Measurements from ENCODE around the gene OPCML. TPM values are rescaled to one million over a fixed set of nuclear protein-coding genes. Genes with fewer than 3 reads are reported as not detected.

OPCML gene
- polyA plus RNA-seq, 1 donor (not counting 4 experiments of a cell fraction or from before 2014, with no cell fraction given) = 0.04 TPM

GRCh38 chr11:132894606-132895005 is 637.7 kb downstream of the OPCML start:
- FAIRE-seq = no peak
- TF ChIP-seq, protein P1, sequence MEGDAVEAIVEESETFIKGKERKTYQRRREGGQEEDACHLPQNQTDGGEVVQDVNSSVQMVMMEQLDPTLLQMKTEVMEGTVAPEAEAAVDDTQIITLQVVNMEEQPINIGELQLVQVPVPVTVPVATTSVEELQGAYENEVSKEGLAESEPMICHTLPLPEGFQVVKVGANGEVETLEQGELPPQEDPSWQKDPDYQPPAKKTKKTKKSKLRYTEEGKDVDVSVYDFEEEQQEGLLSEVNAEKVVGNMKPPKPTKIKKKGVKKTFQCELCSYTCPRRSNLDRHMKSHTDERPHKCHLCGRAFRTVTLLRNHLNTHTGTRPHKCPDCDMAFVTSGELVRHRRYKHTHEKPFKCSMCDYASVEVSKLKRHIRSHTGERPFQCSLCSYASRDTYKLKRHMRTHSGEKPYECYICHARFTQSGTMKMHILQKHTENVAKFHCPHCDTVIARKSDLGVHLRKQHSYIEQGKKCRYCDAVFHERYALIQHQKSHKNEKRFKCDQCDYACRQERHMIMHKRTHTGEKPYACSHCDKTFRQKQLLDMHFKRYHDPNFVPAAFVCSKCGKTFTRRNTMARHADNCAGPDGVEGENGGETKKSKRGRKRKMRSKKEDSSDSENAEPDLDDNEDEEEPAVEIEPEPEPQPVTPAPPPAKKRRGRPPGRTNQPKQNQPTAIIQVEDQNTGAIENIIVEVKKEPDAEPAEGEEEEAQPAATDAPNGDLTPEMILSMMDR (optimal IDR thresholded peaks at IDR 0.05 in 1 of 3, IDR thresholded peaks at IDR 0.05 in 1 of 3, conservative IDR thresholded peaks at IDR 0.05 in 1 of 3; ENCODE audit: extremely low read depth in 1 of 3, insufficient read depth in 2 of 3, low read length in 3 of 3) = no peak
- TF ChIP-seq EZH2 (IDR thresholded peaks at IDR 0.05; ENCODE audit: low read length) = no peak
- H3K4me2 ChIP-seq (ENCODE audit: control insufficient read depth, extremely low read depth, insufficient read depth, low read depth, low read length) = no peak overlapping the region
- dilution Hi-C loops (cut with MboI; ENCODE audit: extremely low pct_ligation_motif_present, low sequenced_read_pairs) = no loop called here
- no peaks in the 10 kb centered on the region for H3K9me1 ChIP-seq (ENCODE audit: control insufficient read depth, extremely low read depth, insufficient read depth, low read length)
- H3K27ac ChIP-seq (ENCODE audit: control insufficient read depth, insufficient read depth, low read length) = no peak overlapping the region
- no peaks in the 10 kb centered on the region for H4K20me1 ChIP-seq (ENCODE audit: control insufficient read depth, extremely low read depth, insufficient read depth, low read length)
- DNase-seq (ENCODE audit: low read depth, low spot score) = no peak
- no peak overlapping the region for H3K4me3 ChIP-seq (ENCODE audit: control insufficient read depth in 2 of 3, extremely low read depth in 1 of 3, insufficient read depth in 2 of 3, low read depth in 1 of 3, low read length in 3 of 3)
- no peaks in the 10 kb centered on the region for H3K9me3 ChIP-seq (ENCODE audit: control insufficient read depth, low read depth, low read length)
- no peak overlapping the region for H3K9ac ChIP-seq (ENCODE audit: control insufficient read depth, extremely low read depth, insufficient read depth, low read length)
- H2AFZ ChIP-seq (ENCODE audit: control insufficient read depth, low read length) = no peak overlapping the region
- H3K79me2 ChIP-seq (ENCODE audit: control insufficient read depth, insufficient read depth, low read length) = no peaks in the 10 kb centered on the region
- H3K4me1 ChIP-seq (ENCODE audit: control insufficient read depth, extremely low read depth, insufficient read depth, low read length) = no peaks in the 10 kb centered on the region
- H3K27me3 ChIP-seq (ENCODE audit: control insufficient read depth, extremely low read depth, insufficient read depth, low read length) = no peaks in the 10 kb centered on the region
- H3K36me3 ChIP-seq (ENCODE audit: control insufficient read depth in 2 of 2, extremely low read depth in 1 of 2, insufficient read depth in 2 of 2, low read length in 2 of 2) = no peaks in the 10 kb centered on the region

- H3K79me2 ChIP-seq (ENCODE audit: control insufficient read depth, insufficient read depth, low read length) = no peaks in the 10 kb centered on the region
- TF ChIP-seq, protein P1 (optimal IDR thresholded peaks at IDR 0.05 in 1 of 3, IDR thresholded peaks at IDR 0.05 in 1 of 3, conservative IDR thresholded peaks at IDR 0.05 in 1 of 3; ENCODE audit: extremely low read depth in 1 of 3, insufficient read depth in 2 of 3, low read length in 3 of 3) = no peak
- no peak for TF ChIP-seq EZH2 (IDR thresholded peaks at IDR 0.05; ENCODE audit: low read length)
- no peaks in the 10 kb centered on the region for H3K9me3 ChIP-seq (ENCODE audit: control insufficient read depth, low read depth, low read length)
- dilution Hi-C loops (cut with MboI; ENCODE audit: extremely low pct_ligation_motif_present, low sequenced_read_pairs) = no loop called here
- DNase-seq (ENCODE audit: low read depth, low spot score) (no peak), FAIRE-seq (no peak)
- no peak overlapping the region for H2AFZ ChIP-seq (ENCODE audit: control insufficient read depth, low read length)
- no peak overlapping the region for H3K9ac ChIP-seq (ENCODE audit: control insufficient read depth, extremely low read depth, insufficient read depth, low read length)
- no peaks in the 10 kb centered on the region for H3K27me3 ChIP-seq (ENCODE audit: control insufficient read depth, extremely low read depth, insufficient read depth, low read length)
- H3K36me3 ChIP-seq (ENCODE audit: control insufficient read depth in 2 of 2, extremely low read depth in 1 of 2, insufficient read depth in 2 of 2, low read length in 2 of 2) = no peaks in the 10 kb centered on the region
- no peak overlapping the region for H3K4me3 ChIP-seq (ENCODE audit: control insufficient read depth in 2 of 3, extremely low read depth in 1 of 3, insufficient read depth in 2 of 3, low read depth in 1 of 3, low read length in 3 of 3)
- H3K4me2 ChIP-seq (ENCODE audit: control insufficient read depth, extremely low read depth, insufficient read depth, low read depth, low read length) = no peak overlapping the region
- H3K9me1 ChIP-seq (ENCODE audit: control insufficient read depth, extremely low read depth, insufficient read depth, low read length) = no peaks in the 10 kb centered on the region
- H4K20me1 ChIP-seq (ENCODE audit: control insufficient read depth, extremely low read depth, insufficient read depth, low read length) = no peaks in the 10 kb centered on the region
- H3K4me1 ChIP-seq (ENCODE audit: control insufficient read depth, extremely low read depth, insufficient read depth, low read length) = no peaks in the 10 kb centered on the region
- no peak overlapping the region for H3K27ac ChIP-seq (ENCODE audit: control insufficient read depth, insufficient read depth, low read length)
These were observed 639.4 kb downstream of the OPCML start for GRCh38 chr11:132892876-132893275.

Measured in keratinocyte (primary cell).